GM23338 (cell line): Measurements from ENCODE around the gene ZNF479.

Source experiments
- EZH2 ChIP-seq: fragments of 200-600 bp; sonication (generic); IDR thresholded peaks from one replicate; pipeline ENCODE4 v1.8.0; 2017; ENCODE audit warnings: antibody characterized with exemption, mild to moderate bottlenecking, low read depth; ENCODE audit not compliant: unreplicated experiment
- JUNB ChIP-seq: IDR thresholded peaks from one replicate; pipeline ENCODE4 v1.6.1; 2016; ENCODE audit warnings: antibody characterized with exemption; ENCODE audit not compliant: unreplicated experiment
- NANOG ChIP-seq: IDR thresholded peaks from 2 replicates; pipeline ENCODE4 v1.6.1; 2016; ENCODE audit warnings: antibody characterized with exemption, borderline replicate concordance
- TF ChIP-seq, protein P1 (sequence below), 2 experiments: fragments of 200-600 bp in 1 of 2; sonication (generic) in 1 of 2; conservative IDR thresholded peaks; 2 replicates each; pipeline versions ENCODE4 v1.5.1 to v1.6.1; 2016 to 2017; ENCODE audit warnings: antibody characterized with exemption in 2 of 2, low read depth in 2 of 2, mild to moderate bottlenecking in 2 of 2, moderate library complexity in 1 of 2
- TF ChIP-seq, protein P2 (sequence below): fragments of 250-450 bp; sonication (Bioruptor Pico); IDR thresholded peaks from 2 replicates; pipeline ENCODE4 v1.5.0; 2020; ENCODE audit warnings: mild to moderate bottlenecking, moderate library complexity

DNA sequence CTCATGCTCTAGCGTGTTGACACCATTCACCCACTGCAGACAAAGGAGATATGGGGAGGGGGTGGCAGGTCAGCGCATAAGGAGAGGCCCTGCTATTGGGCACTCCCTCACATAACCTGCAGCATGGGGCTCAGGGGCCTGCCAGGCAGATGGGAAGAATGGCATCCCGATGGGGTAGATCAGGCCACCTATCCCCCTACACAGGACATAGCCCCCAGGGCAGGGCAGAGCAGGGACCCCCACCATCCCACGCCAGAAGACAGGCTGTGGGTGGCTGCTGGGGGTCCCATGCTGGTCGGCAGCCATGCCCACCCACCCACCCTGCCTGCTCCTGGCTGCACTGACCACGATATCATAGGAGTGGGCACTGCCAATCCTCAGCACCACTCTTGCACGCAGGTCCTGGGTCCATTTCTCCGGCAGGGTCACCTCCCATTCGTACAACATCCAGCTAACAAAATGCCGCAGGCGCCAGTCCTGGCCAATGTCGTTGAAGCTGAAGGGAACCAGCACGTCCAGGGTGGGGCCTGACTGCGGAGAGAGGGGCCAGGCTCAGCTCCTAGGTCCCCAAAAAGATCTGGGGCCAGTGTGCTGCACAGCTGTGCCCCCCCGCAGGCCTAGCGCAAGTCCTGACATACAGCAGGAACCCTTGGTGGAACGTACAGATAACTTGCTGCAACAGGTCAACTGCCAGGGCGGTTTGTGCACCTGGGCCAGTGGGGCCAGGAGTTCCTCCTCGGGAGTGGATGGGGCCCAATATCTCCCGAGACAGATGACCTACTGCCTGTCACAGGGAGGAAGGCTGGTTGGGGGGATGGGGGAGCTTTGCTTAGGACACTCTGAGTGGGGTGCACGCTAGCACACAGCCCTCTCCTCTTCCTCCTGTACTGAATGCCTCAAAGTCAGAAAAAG is 45.9 kb upstream of the ZNF479 start:
- TF ChIP-seq JUNB (no peak), EZH2 (no peak), NANOG (no peak)
- TF ChIP-seq, protein P1, sequence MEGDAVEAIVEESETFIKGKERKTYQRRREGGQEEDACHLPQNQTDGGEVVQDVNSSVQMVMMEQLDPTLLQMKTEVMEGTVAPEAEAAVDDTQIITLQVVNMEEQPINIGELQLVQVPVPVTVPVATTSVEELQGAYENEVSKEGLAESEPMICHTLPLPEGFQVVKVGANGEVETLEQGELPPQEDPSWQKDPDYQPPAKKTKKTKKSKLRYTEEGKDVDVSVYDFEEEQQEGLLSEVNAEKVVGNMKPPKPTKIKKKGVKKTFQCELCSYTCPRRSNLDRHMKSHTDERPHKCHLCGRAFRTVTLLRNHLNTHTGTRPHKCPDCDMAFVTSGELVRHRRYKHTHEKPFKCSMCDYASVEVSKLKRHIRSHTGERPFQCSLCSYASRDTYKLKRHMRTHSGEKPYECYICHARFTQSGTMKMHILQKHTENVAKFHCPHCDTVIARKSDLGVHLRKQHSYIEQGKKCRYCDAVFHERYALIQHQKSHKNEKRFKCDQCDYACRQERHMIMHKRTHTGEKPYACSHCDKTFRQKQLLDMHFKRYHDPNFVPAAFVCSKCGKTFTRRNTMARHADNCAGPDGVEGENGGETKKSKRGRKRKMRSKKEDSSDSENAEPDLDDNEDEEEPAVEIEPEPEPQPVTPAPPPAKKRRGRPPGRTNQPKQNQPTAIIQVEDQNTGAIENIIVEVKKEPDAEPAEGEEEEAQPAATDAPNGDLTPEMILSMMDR (conservative IDR thresholded peaks at IDR 0.05; ENCODE audit: low read depth in 2 of 2), result no peak
- TF ChIP-seq, protein P2, sequence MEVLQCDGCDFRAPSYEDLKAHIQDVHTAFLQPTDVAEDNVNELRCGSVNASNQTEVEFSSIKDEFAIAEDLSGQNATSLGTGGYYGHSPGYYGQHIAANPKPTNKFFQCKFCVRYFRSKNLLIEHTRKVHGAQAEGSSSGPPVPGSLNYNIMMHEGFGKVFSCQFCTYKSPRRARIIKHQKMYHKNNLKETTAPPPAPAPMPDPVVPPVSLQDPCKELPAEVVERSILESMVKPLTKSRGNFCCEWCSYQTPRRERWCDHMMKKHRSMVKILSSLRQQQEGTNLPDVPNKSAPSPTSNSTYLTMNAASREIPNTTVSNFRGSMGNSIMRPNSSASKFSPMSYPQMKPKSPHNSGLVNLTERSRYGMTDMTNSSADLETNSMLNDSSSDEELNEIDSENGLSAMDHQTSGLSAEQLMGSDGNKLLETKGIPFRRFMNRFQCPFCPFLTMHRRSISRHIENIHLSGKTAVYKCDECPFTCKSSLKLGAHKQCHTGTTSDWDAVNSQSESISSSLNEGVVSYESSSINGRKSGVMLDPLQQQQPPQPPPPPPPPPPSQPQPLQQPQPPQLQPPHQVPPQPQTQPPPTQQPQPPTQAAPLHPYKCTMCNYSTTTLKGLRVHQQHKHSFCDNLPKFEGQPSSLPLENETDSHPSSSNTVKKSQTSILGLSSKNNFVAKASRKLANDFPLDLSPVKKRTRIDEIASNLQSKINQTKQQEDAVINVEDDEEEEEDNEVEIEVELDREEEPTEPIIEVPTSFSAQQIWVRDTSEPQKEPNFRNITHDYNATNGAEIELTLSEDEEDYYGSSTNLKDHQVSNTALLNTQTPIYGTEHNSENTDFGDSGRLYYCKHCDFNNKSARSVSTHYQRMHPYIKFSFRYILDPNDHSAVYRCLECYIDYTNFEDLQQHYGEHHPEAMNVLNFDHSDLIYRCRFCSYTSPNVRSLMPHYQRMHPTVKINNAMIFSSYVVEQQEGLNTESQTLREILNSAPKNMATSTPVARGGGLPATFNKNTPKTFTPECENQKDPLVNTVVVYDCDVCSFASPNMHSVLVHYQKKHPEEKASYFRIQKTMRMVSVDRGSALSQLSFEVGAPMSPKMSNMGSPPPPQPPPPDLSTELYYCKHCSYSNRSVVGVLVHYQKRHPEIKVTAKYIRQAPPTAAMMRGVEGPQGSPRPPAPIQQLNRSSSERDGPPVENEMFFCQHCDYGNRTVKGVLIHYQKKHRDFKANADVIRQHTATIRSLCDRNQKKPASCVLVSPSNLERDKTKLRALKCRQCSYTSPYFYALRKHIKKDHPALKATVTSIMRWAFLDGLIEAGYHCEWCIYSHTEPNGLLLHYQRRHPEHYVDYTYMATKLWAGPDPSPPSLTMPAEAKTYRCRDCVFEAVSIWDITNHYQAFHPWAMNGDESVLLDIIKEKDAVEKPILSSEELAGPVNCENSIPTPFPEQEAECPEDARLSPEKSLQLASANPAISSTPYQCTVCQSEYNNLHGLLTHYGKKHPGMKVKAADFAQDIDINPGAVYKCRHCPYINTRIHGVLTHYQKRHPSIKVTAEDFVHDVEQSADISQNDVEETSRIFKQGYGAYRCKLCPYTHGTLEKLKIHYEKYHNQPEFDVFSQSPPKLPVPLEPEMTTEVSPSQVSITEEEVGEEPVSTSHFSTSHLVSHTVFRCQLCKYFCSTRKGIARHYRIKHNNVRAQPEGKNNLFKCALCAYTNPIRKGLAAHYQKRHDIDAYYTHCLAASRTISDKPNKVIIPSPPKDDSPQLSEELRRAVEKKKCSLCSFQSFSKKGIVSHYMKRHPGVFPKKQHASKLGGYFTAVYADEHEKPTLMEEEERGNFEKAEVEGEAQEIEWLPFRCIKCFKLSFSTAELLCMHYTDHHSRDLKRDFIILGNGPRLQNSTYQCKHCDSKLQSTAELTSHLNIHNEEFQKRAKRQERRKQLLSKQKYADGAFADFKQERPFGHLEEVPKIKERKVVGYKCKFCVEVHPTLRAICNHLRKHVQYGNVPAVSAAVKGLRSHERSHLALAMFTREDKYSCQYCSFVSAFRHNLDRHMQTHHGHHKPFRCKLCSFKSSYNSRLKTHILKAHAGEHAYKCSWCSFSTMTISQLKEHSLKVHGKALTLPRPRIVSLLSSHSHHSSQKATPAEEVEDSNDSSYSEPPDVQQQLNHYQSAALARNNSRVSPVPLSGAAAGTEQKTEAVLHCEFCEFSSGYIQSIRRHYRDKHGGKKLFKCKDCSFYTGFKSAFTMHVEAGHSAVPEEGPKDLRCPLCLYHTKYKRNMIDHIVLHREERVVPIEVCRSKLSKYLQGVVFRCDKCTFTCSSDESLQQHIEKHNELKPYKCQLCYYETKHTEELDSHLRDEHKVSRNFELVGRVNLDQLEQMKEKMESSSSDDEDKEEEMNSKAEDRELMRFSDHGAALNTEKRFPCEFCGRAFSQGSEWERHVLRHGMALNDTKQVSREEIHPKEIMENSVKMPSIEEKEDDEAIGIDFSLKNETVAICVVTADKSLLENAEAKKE (CRISPR knock-in tag), result no peak
